Adrenal gland (tissue), 5 donors: ENCODE data around the gene C18orf54.

Experiments
- CTCF ChIP-seq, 6 experiments: fragments of 450-650 bp in 4 of 6; fragments of 200-600 bp in 2 of 6; sonication (generic) in 1 of 6; IDR thresholded peaks; 1 replicate in 5 of 6; 2 replicates in 1 of 6; pipeline versions ENCODE4 v1.5.1 to v1.8.0; 2016 to 2021; ENCODE audit warnings: antibody characterized with exemption in 6 of 6, mild to moderate bottlenecking in 2 of 6, moderate library complexity in 1 of 6
- POLR2A ChIP-seq, 2 donors: fragments of 450-650 bp; IDR thresholded peaks; one replicate each; pipeline ENCODE4 v1.6.1; 2017; ENCODE audit warnings: antibody characterized with exemption in 2 of 2, mild to moderate bottlenecking in 2 of 2, moderate library complexity in 1 of 2
- donor health status: DM: no; HTN: no; CAD: no.

GRCh38 chr18:54358495-54359040 is 862 bp downstream of the C18orf54 start:
- TF ChIP-seq CTCF (IDR thresholded peaks at IDR 0.05) (no peak), POLR2A (IDR thresholded peaks at IDR 0.05) (no peak)
